Fibroblast of lung (primary cell): ENCODE measurements around the gene ART4. TPM values are rescaled to one million over a fixed set of nuclear protein-coding genes. Genes with fewer than 3 reads are reported as not detected.
A peak's percentile ranks its signal among the peaks of the same experiment; 100 is the strongest.

Source experiments
- DNase-seq, 2 donors: peaks; one replicate each; pipeline versions ENCODE4 v3.0.0 to v3.0.0-alpha.2; 2010; ENCODE audit warnings: low read depth in 2 of 2
- H2AFZ ChIP-seq: 2 replicates; pipeline ENCODE4 v1.5.1; 2012; ENCODE audit warnings: low read length, control low read depth, inconsistent platforms
- H3K27ac ChIP-seq: 2 replicates; pipeline ENCODE4 v1.5.1; 2011; ENCODE audit warnings: low read length, control low read depth; ENCODE audit not compliant: insufficient read depth
- H3K27me3 ChIP-seq: 2 replicates; pipeline ENCODE4 v1.5.1; 2011; ENCODE audit warnings: mild to moderate bottlenecking, low read length; ENCODE audit not compliant: control insufficient read depth, insufficient read depth
- H3K36me3 ChIP-seq: 2 replicates; pipeline ENCODE4 v1.5.1; 2011; ENCODE audit warnings: low read length; ENCODE audit not compliant: control insufficient read depth, insufficient read depth
- H3K4me1 ChIP-seq: 2 replicates; pipeline ENCODE4 v1.5.1; 2011; ENCODE audit warnings: low read length; ENCODE audit not compliant: control insufficient read depth, insufficient read depth; ENCODE audit errors: extremely low read depth
- H3K4me2 ChIP-seq: 2 replicates; pipeline ENCODE4 v1.5.1; 2011; ENCODE audit warnings: low read length, control low read depth; ENCODE audit not compliant: insufficient read depth; ENCODE audit errors: extremely low read depth
- H3K4me3 ChIP-seq, 4 experiments: fragments of 200-600 bp in 1 of 4; sonication (generic) in 1 of 4; replicated peaks in 1 of 4; 2 replicates each; pipeline ENCODE4 v1.5.1; 2011 to 2016; ENCODE audit warnings: low read length in 4 of 4, low read depth in 3 of 4, mild to moderate bottlenecking in 3 of 4, control low read depth in 2 of 4, inconsistent platforms in 1 of 4, mixed read lengths in 1 of 4; ENCODE audit not compliant: insufficient read depth in 1 of 4; ENCODE audit errors: control extremely low read depth in 1 of 4
- H3K79me2 ChIP-seq: 2 replicates; pipeline ENCODE4 v1.5.1; 2012; ENCODE audit warnings: mild to moderate bottlenecking, low read length, inconsistent platforms; ENCODE audit not compliant: control insufficient read depth, insufficient read depth
- H3K9ac ChIP-seq: 2 replicates; pipeline ENCODE4 v1.5.1; 2011; ENCODE audit warnings: mild to moderate bottlenecking, low read length, control low read depth; ENCODE audit not compliant: insufficient read depth
- H3K9me3 ChIP-seq: 2 replicates; pipeline ENCODE4 v1.5.1; 2012; ENCODE audit warnings: low read depth, low read length; ENCODE audit not compliant: control insufficient read depth, insufficient read depth
- H4K20me1 ChIP-seq: 2 replicates; pipeline ENCODE4 v1.5.1; 2011; ENCODE audit warnings: low read length; ENCODE audit not compliant: control insufficient read depth, insufficient read depth; ENCODE audit errors: extremely low read depth
- EZH2 ChIP-seq: IDR thresholded peaks from 2 replicates; pipeline ENCODE4 v1.5.1; 2012; ENCODE audit warnings: low read length, control low read depth, mild to moderate bottlenecking; ENCODE audit errors: missing control alignments
- polyA plus RNA-seq, 2 donors: library from polyadenylated mRNA; depleted of rRNA in 1 of 2; stranded (reverse) in 1 of 2; unstranded in 1 of 2; fragments of >200 nt; gene quantifications; 2 replicates each; pipeline ENCODE4 v1.2.1, GENCODE V29; 2011 to 2012; ENCODE audit warnings: missing spikeins in 1 of 2
- total RNA-seq: library from RNA; depleted of rRNA; stranded (reverse); fragments of >200 nt; gene quantifications from 2 replicates; pipeline ENCODE4 v1.2.1, GENCODE V29; 2014
- TF ChIP-seq, protein P1 (sequence below), 2 donors: IDR thresholded peaks in 1 of 2; conservative IDR thresholded peaks in 1 of 2; 1 replicate in 1 of 2; 2 replicates in 1 of 2; pipeline ENCODE4 v1.5.1; 2011 to 2012; ENCODE audit warnings: low read length in 2 of 2, control low read depth in 1 of 2, inconsistent platforms in 1 of 2, low read depth in 1 of 2, mild to moderate bottlenecking in 1 of 2

Gene ART4
- total and polyA plus RNA-seq, 2 donors (not counting 1 experiment from before 2014, with no cell fraction given): not detected

DNA sequence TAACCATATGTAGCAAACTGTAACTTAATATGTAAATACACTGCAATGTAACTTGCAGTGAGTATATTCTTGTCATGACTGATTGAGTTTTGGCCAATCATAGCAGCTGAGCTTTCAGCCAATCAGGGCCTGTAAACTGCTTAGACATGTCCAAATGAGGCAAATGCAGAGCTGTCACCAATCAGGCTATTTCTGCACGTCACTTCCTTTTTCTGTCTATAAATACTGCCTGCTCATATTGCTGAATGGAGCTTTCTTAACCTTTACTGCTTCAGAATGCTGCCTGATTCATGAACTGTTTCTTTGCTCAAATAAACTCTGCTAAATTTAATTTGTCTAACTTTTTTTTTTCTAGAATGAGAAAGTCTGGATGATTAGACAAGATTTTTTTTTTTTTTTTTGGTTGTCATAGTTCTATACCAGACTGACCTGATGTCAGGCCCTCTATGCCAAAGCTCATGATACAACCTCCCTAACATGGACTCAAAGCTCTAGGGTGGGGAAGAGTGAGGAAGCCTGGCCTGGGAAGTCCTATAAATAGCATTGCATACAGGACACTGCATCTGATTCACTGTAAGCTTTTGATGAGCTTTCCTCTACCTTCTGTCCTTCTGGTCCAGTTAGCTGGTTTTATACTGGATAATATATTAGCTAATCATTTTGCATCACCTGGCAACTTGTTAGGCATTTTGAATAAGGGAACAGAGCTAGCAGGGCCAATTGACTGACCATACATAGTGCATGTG lies 30.3 kb upstream of the ART4 start:
- Histone ChIP-seq H3K4me1 (no peaks in the 10 kb centered on the region), H3K4me3 (no peak overlapping the region), H2AFZ (no peak overlapping the region), H4K20me1 (no peaks in the 10 kb centered on the region), H3K9ac (no peak overlapping the region), H3K27ac (no peak overlapping the region), H3K79me2 (no peaks in the 10 kb centered on the region), H3K27me3 (no peaks in the 10 kb centered on the region), H3K4me2 (no peak overlapping the region), H3K9me3 (no peaks in the 10 kb centered on the region), H3K36me3 (no peaks in the 10 kb centered on the region)
- DNase-seq: peak in 1 of 2 donors; percentile 21
- TF ChIP-seq EZH2: no peak
- TF ChIP-seq, protein P1, sequence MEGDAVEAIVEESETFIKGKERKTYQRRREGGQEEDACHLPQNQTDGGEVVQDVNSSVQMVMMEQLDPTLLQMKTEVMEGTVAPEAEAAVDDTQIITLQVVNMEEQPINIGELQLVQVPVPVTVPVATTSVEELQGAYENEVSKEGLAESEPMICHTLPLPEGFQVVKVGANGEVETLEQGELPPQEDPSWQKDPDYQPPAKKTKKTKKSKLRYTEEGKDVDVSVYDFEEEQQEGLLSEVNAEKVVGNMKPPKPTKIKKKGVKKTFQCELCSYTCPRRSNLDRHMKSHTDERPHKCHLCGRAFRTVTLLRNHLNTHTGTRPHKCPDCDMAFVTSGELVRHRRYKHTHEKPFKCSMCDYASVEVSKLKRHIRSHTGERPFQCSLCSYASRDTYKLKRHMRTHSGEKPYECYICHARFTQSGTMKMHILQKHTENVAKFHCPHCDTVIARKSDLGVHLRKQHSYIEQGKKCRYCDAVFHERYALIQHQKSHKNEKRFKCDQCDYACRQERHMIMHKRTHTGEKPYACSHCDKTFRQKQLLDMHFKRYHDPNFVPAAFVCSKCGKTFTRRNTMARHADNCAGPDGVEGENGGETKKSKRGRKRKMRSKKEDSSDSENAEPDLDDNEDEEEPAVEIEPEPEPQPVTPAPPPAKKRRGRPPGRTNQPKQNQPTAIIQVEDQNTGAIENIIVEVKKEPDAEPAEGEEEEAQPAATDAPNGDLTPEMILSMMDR (conservative IDR thresholded peaks at IDR 0.05 in 1 of 2, IDR thresholded peaks at IDR 0.05 in 1 of 2; ENCODE audit: low read depth in 1 of 2, low read length in 2 of 2): no peak

DNA sequence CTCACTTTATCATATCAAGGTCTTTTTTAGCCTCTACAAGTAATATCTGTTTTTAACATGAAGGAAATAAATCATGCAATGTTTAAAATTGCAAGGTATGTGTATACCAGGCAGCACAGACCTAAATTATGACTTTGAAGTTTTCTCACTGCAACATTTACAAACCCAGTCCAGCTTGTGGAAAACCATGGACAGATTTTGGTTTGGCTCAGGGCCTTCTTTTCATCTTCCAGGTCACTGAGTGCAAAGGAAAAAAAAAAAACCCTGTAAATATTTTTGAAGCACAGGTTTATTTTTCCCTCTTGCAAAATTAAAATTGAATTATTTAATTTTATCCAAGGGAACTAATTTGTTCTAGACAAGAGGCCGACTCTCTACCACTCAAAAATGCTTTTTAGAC lies 28.6 kb upstream of the ART4 start:
- Histone ChIP-seq H3K27ac (no peak overlapping the region), H3K9me3 (no peaks in the 10 kb centered on the region), H3K4me3 (no peak overlapping the region), H3K27me3 (no peaks in the 10 kb centered on the region), H3K9ac (no peak overlapping the region), H3K4me1 (no peaks in the 10 kb centered on the region), H4K20me1 (no peaks in the 10 kb centered on the region), H3K79me2 (no peaks in the 10 kb centered on the region), H3K4me2 (no peak overlapping the region), H2AFZ (no peak overlapping the region), H3K36me3 (no peaks in the 10 kb centered on the region)
- no peak for DNase-seq
- no peak for TF ChIP-seq EZH2
- TF ChIP-seq, protein P1 (conservative IDR thresholded peaks at IDR 0.05 in 1 of 2, IDR thresholded peaks at IDR 0.05 in 1 of 2; ENCODE audit: low read depth in 1 of 2, low read length in 2 of 2): no peak

DNA sequence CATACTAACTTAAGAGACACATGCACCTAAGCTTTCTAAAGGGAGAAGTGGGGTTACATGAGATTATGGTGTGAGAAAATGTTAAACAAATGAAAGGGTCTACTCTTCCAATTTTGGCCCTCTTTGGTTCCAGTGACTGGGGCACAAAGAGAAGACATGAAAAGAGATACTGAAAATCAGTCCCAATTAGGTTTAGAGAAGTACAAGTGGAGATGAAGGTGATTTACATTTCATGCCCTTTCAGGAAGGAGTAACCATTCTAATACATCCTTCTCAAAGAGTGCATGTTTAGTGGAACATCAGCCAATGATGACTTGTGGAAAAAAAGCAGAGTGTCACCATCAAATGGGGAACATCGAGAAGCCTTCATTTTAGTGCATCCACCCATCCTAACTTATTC lies 27.9 kb upstream of the ART4 start:
- H4K20me1 ChIP-seq: no peaks in the 10 kb centered on the region
- TF ChIP-seq, protein P1 (conservative IDR thresholded peaks at IDR 0.05 in 1 of 2, IDR thresholded peaks at IDR 0.05 in 1 of 2; ENCODE audit: low read depth in 1 of 2, low read length in 2 of 2): no peak
- no peak for TF ChIP-seq EZH2
- H3K36me3 ChIP-seq: no peaks in the 10 kb centered on the region
- H3K4me1 ChIP-seq: no peaks in the 10 kb centered on the region
- DNase-seq: no peak
- H3K4me2 ChIP-seq: no peak overlapping the region
- no peak overlapping the region for H2AFZ ChIP-seq
- no peaks in the 10 kb centered on the region for H3K9me3 ChIP-seq
- no peaks in the 10 kb centered on the region for H3K79me2 ChIP-seq
- no peaks in the 10 kb centered on the region for H3K27me3 ChIP-seq
- no peak overlapping the region for H3K4me3 ChIP-seq
- no peak overlapping the region for H3K9ac ChIP-seq
- no peak overlapping the region for H3K27ac ChIP-seq
